IMR-90 (cell line): ENCODE measurements around the gene CAPN10. TPM values are rescaled to one million over a fixed set of nuclear protein-coding genes. Genes with fewer than 3 reads are reported as not detected.

Source experiments
- ATAC-seq: fragments of 200-7000 bp; cut with Tn5 transposase; 2 replicates; pipeline ENCODE4 v1.9.1; 2020; ENCODE audit warnings: low read depth, mild to moderate bottlenecking, moderate library complexity
- BruUV-seq: library from RNA; stranded (reverse); fragments of 400-500 nt; replicated peaks from 2 replicates; lab custom pipeline; 2021; lab: Mats Ljungman, UMichigan
- CTCF ChIA-PET: fragments of 300-600 bp; formaldehyde crosslinking; extraction: SDS; loops from one replicate; lab custom pipeline; 2021; ENCODE audit warnings: antibody characterized with exemption; lab: Yijun Ruan, JAX
- POLR2A ChIA-PET: fragments of 300-600 bp; sonication (Branson Sonifier 250); formaldehyde crosslinking; loops from one replicate; lab custom pipeline; 2022; ENCODE audit warnings: antibody characterized with exemption; ENCODE audit not compliant: unreplicated experiment; lab: Charles Lee
- DNase-seq: peaks from one replicate; pipeline ENCODE4 v3.0.0; 2013
- H2AFZ ChIP-seq: replicated peaks from 2 replicates; pipeline ENCODE3; 2013; ENCODE audit warnings: low read length, mild to moderate bottlenecking; ENCODE audit not compliant: poor library complexity
- H2AK5ac ChIP-seq: 2 replicates; pipeline ENCODE4 v1.6.1; 2013; ENCODE audit warnings: low read depth, low read length, inconsistent platforms
- H2AK9ac ChIP-seq: replicated peaks from 2 replicates; pipeline ENCODE3; 2013; ENCODE audit warnings: mild to moderate bottlenecking, low read depth, low read length, moderate library complexity; ENCODE audit not compliant: poor library complexity
- H2BK120ac ChIP-seq: 2 replicates; pipeline ENCODE4 v1.6.1; 2013; ENCODE audit warnings: low read depth, low read length, inconsistent platforms
- H2BK15ac ChIP-seq: 3 replicates; pipeline ENCODE4 v1.6.1; 2013; ENCODE audit warnings: low read depth, low read length, inconsistent platforms
- H2BK20ac ChIP-seq: 2 replicates; pipeline ENCODE4 v1.6.1; 2013; ENCODE audit warnings: low read depth, mild to moderate bottlenecking, inconsistent platforms, low read length, moderate library complexity
- H2BK5ac ChIP-seq: 2 replicates; pipeline ENCODE4 v1.6.1; 2013; ENCODE audit warnings: mild to moderate bottlenecking, low read depth, low read length, inconsistent platforms; ENCODE audit not compliant: poor library complexity, severe bottlenecking
- H3K14ac ChIP-seq: replicated peaks from 2 replicates; pipeline ENCODE4 v1.6.1; 2013; ENCODE audit warnings: low read depth, low read length, inconsistent platforms
- H3K18ac ChIP-seq: 2 replicates; pipeline ENCODE4 v1.6.1; 2013; ENCODE audit warnings: low read depth, low read length, control low read depth
- H3K23ac ChIP-seq: 2 replicates; pipeline ENCODE4 v1.6.1; 2013; ENCODE audit warnings: low read depth, low read length, inconsistent platforms
- H3K27ac ChIP-seq: 2 replicates; pipeline ENCODE4 v1.5.1; 2013; ENCODE audit warnings: mild to moderate bottlenecking, control low read depth, low read length; ENCODE audit not compliant: insufficient read depth
- H3K27me3 ChIP-seq: 2 replicates; pipeline ENCODE4 v1.6.1; 2013; ENCODE audit warnings: low read length; ENCODE audit not compliant: control insufficient read depth, insufficient read depth
- H3K36me3 ChIP-seq: 2 replicates; pipeline ENCODE4 v1.6.1; 2013; ENCODE audit warnings: low read length, mixed read lengths; ENCODE audit not compliant: control insufficient read depth, insufficient read depth
- H3K4ac ChIP-seq: 2 replicates; pipeline ENCODE4 v1.6.1; 2013; ENCODE audit warnings: low read depth, low read length, inconsistent platforms
- H3K4me1 ChIP-seq: 2 replicates; pipeline ENCODE4 v1.6.1; 2013; ENCODE audit warnings: low read length, mixed read lengths; ENCODE audit not compliant: control insufficient read depth, insufficient read depth
- H3K4me2 ChIP-seq: 2 replicates; pipeline ENCODE4 v1.6.1; 2013; ENCODE audit warnings: low read depth, mild to moderate bottlenecking, control low read depth, low read length, moderate library complexity
- H3K4me3 ChIP-seq: 2 replicates; pipeline ENCODE4 v1.5.1; 2013; ENCODE audit warnings: low read depth, mild to moderate bottlenecking, control low read depth, low read length, moderate library complexity; ENCODE audit not compliant: insufficient read depth
- H3K56ac ChIP-seq: 2 replicates; pipeline ENCODE4 v1.6.1; 2013; ENCODE audit warnings: low read length, inconsistent platforms; ENCODE audit not compliant: insufficient read depth; ENCODE audit errors: extremely low read depth
- H3K79me1 ChIP-seq, 2 experiments: 2 replicates each; pipeline ENCODE4 v1.6.1; 2013; ENCODE audit warnings: low read length in 2 of 2, inconsistent platforms in 1 of 2, low read depth in 1 of 2
- H3K9ac ChIP-seq: 2 replicates; pipeline ENCODE4 v1.6.1; 2013; ENCODE audit warnings: low read depth, low read length, control low read depth
- H3K9me1 ChIP-seq: 2 replicates; pipeline ENCODE4 v1.6.1; 2013; ENCODE audit warnings: low read length, inconsistent platforms; ENCODE audit not compliant: insufficient read depth
- H3K9me3 ChIP-seq: 2 replicates; pipeline ENCODE4 v1.6.1; 2013; ENCODE audit warnings: low read length; ENCODE audit not compliant: control insufficient read depth, insufficient read depth
- H4K20me1 ChIP-seq: 2 replicates; pipeline ENCODE4 v1.6.1; 2013; ENCODE audit warnings: low read length, inconsistent platforms; ENCODE audit not compliant: insufficient read depth
- H4K5ac ChIP-seq: 2 replicates; pipeline ENCODE4 v1.6.1; 2013; ENCODE audit warnings: mild to moderate bottlenecking, low read depth, low read length, control low read depth
- H4K8ac ChIP-seq, 2 experiments: 2 replicates each; pipeline ENCODE4 v1.6.1; 2013; ENCODE audit warnings: low read depth in 2 of 2, low read length in 2 of 2, control low read depth in 1 of 2, inconsistent platforms in 1 of 2
- H4K91ac ChIP-seq: 2 replicates; pipeline ENCODE4 v1.6.1; 2013; ENCODE audit warnings: low read depth, low read length, inconsistent platforms; ENCODE audit not compliant: insufficient read depth
- MAFK ChIP-seq: IDR thresholded peaks from 2 replicates; pipeline ENCODE4 v1.6.1; 2012; ENCODE audit warnings: low read depth, low read length, improper control_type of control experiment
- MAZ ChIP-seq: IDR thresholded peaks from 2 replicates; pipeline ENCODE4 v1.6.1; 2012; ENCODE audit warnings: low read depth, mild to moderate bottlenecking, low read length, improper control_type of control experiment, moderate library complexity, borderline replicate concordance
- POLR2A ChIP-seq: IDR thresholded peaks from 2 replicates; pipeline ENCODE4 v1.6.1; 2012; ENCODE audit warnings: mild to moderate bottlenecking, low read depth, low read length
- RAD21 ChIP-seq: IDR thresholded peaks from 2 replicates; pipeline ENCODE4 v1.6.1; 2012; ENCODE audit warnings: low read length, improper control_type of control experiment
- RCOR1 ChIP-seq: IDR thresholded peaks from 2 replicates; pipeline ENCODE4 v1.6.1; 2012; ENCODE audit warnings: mild to moderate bottlenecking, low read length, improper control_type of control experiment; ENCODE audit not compliant: insufficient replicate concordance
- WGBS, 2 experiments: methylation state at CpG; one replicate each; pipeline versions ENCODE4 v1.1.5 to v1.1.7; 2013; ENCODE audit warnings: missing lambda C conversion rate in 2 of 2; ENCODE audit not compliant: insufficient read length in 1 of 2; ENCODE audit errors: extremely low coverage in 2 of 2; 5-methylcytosine and 5-hydroxymethylcytosine counted together
- dilution Hi-C: fragments of 300-500 bp; cut with HindIII; formaldehyde crosslinking; loops from one replicate; pipeline ENCODE4 v1.14.3; 2018; ENCODE audit warnings: low sequenced_read_pairs; ENCODE audit not compliant: unreplicated experiment
- in situ Hi-C: fragments of 300-500 bp; cut with MboI; formaldehyde crosslinking; loops from 3 replicates; pipeline ENCODE4 v1.14.3; 2019; ENCODE audit warnings: low sequenced_read_pairs, inconsistent platforms, mixed read lengths
- intact Hi-C: fragments of 100-400 bp; cut with micrococcal nuclease; formaldehyde crosslinking; loops from 2 replicates; pipeline ENCODE4 v1.10.0; 2022
- polyA plus RNA-seq, 3 experiments: library from polyadenylated mRNA; depleted of rRNA; stranded (reverse); fragments of >200 nt; gene quantifications; 2 replicates each; pipeline ENCODE4 v1.2.3, GENCODE V29; 2012; ENCODE audit warnings: low replicate concordance in 1 of 3
- total RNA-seq: library from RNA; depleted of rRNA; stranded (reverse); fragments of >200 nt; gene quantifications from 2 replicates; pipeline ENCODE4 v1.2.3, GENCODE V29; 2012
- TF ChIP-seq, protein P1 (sequence below): fragments of 150-350 bp; IDR thresholded peaks from 2 replicates; pipeline ENCODE4 v1.6.1; 2016; ENCODE audit warnings: low read depth, mild to moderate bottlenecking, low read length, moderate library complexity, borderline replicate concordance

CAPN10 gene
- total and polyA plus RNA-seq, 2 of the 4 experiments (the other 2 are of a cell fraction) = 6.3 to 20.9 TPM

DNA sequence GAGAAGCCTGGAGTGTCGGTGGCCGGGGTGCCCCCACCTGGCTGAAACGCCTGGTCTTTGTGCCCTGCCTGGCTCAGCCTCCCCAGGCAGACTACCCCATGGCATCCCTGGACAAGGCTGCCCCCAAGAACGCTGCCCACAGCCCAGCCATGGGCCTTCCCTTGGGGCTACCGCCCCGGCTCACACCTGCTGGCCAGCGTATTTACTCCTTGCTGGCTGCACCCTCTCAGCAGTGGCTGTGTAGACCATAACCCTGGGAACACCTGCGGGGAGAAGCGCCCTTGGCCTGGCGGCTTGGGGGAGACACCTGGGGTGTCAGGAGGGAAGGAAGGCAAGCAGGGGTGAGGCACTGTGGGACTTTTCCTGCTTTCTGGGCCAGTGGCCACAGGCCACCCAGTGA lies 17.3 kb downstream of the CAPN10 start:
- no peak overlapping the region for H3K4me2 ChIP-seq
- in situ Hi-C loops (no loop called here), intact Hi-C loops (no loop called here), dilution Hi-C loops (no loop called here)
- no peaks in the 10 kb centered on the region for H3K9me3 ChIP-seq
- no TSS peak for BruUV-seq
- no peaks in the 10 kb centered on the region for H3K27me3 ChIP-seq
- ChIA-PET CTCF (interaction anchor here (1.1 kb wide), 1 partner anchor 17 kb away, joined by 4 read pairs; the partner anchor contains the start of gene CAPN10), POLR2A (no interaction called here)
- H4K8ac ChIP-seq = no peak overlapping the region
- no peak overlapping the region for H3K27ac ChIP-seq
- no peaks in the 10 kb centered on the region; the same call in 1 of the 2 replicates for H3K9me1 ChIP-seq
- no peak overlapping the region for H3K4me3 ChIP-seq
- peaks cover 12% of the 10 kb centered on the region for H3K36me3 ChIP-seq
- no peak overlapping the region for H3K56ac ChIP-seq
- no peak overlapping the region for H2AFZ ChIP-seq
- no peaks in the 10 kb centered on the region for H3K4me1 ChIP-seq
- H2BK15ac ChIP-seq = no peak overlapping the region
- no peak overlapping the region for H4K5ac ChIP-seq
- no peak overlapping the region for H3K4ac ChIP-seq
- no peak overlapping the region for H2BK5ac ChIP-seq
- no CpG with 5 or more reads among the region's 10 CpGs for WGBS, 2 experiments
- H3K79me1 ChIP-seq = no peaks in the 10 kb centered on the region
- no peak overlapping the region for H2BK20ac ChIP-seq
- H3K14ac ChIP-seq = no peak overlapping the region
- H4K20me1 ChIP-seq = no peaks in the 10 kb centered on the region
- no peak overlapping the region for H2AK5ac ChIP-seq
- no peak for ATAC-seq
- no peak overlapping the region for H3K23ac ChIP-seq
- peak overlapping the region; percentile 31 for H2AK9ac ChIP-seq
- no peak overlapping the region for H3K9ac ChIP-seq
- DNase-seq = no peak
- no peak overlapping the region for H4K91ac ChIP-seq
- TF ChIP-seq MAFK = no peak
- no peak for TF ChIP-seq MAZ
- TF ChIP-seq, protein P1, sequence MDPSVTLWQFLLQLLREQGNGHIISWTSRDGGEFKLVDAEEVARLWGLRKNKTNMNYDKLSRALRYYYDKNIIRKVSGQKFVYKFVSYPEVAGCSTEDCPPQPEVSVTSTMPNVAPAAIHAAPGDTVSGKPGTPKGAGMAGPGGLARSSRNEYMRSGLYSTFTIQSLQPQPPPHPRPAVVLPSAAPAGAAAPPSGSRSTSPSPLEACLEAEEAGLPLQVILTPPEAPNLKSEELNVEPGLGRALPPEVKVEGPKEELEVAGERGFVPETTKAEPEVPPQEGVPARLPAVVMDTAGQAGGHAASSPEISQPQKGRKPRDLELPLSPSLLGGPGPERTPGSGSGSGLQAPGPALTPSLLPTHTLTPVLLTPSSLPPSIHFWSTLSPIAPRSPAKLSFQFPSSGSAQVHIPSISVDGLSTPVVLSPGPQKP = no peak
- TF ChIP-seq POLR2A = no peak
- TF ChIP-seq RCOR1 = no peak
- no peak for TF ChIP-seq RAD21
- H2BK120ac ChIP-seq = no peak overlapping the region
- no peak overlapping the region for H3K18ac ChIP-seq
